HG03135 (cell line): ENCODE measurements around the gene YWHAE.
"Not testable (repeated sequence)": the region's sequence is repeated elsewhere in the genome, so short reads cannot be mapped to it uniquely, and the experiment has no call there.

ENCODE experiments used
- ATAC-seq: cut with Tn5 transposase; IDR thresholded peaks from one replicate; pipeline ENCODE4 v1.9.1; 2021; ENCODE audit warnings: mild to moderate bottlenecking, moderate library complexity; ENCODE audit not compliant: unreplicated experiment

Gene YWHAE

GRCh38 chr17:1413281-1413791 lies 13.3 kb upstream of the YWHAE start:
- ATAC-seq: no peak

- ATAC-seq: no peak
Observed at GRCh38 chr17:1412185-1413110, 12.4 kb upstream of the YWHAE start.

GRCh38 chr17:1402262-1402586 lies 2.2 kb upstream of the YWHAE start:
- no peak for ATAC-seq

GRCh38 chr17:1398931-1399678 lies 917 bp downstream of the YWHAE start:
- ATAC-seq: peak; percentile 12

- no peak for ATAC-seq
Observed at GRCh38 chr17:1398028-1398427, 2.0 kb downstream of the YWHAE start.

GRCh38 chr17:1395876-1396665 lies 4.0 kb downstream of the YWHAE start:
- ATAC-seq: not testable (repeated sequence)

GRCh38 chr17:1391577-1391976 lies 8.4 kb downstream of the YWHAE start:
- ATAC-seq: no peak

GRCh38 chr17:1390432-1391367 lies 9.3 kb downstream of the YWHAE start:
- ATAC-seq: no peak

GRCh38 chr17:1387490-1388227 lies 12.4 kb downstream of the YWHAE start:
- not testable (repeated sequence) for ATAC-seq

GRCh38 chr17:1386675-1387190 lies 13.3 kb downstream of the YWHAE start:
- not testable (repeated sequence) for ATAC-seq

GRCh38 chr17:1386265-1386664 lies 13.8 kb downstream of the YWHAE start:
- ATAC-seq: no peak

GRCh38 chr17:1385861-1386260 lies 14.2 kb downstream of the YWHAE start:
- no peak for ATAC-seq

GRCh38 chr17:1384905-1385435 lies 15.1 kb downstream of the YWHAE start:
- no peak for ATAC-seq

- no peak for ATAC-seq
Observed at GRCh38 chr17:1379930-1380313, 20.1 kb downstream of the YWHAE start.

GRCh38 chr17:1379208-1379929 lies 20.7 kb downstream of the YWHAE start:
- no peak for ATAC-seq

GRCh38 chr17:1378476-1378860 lies 21.6 kb downstream of the YWHAE start:
- ATAC-seq: not testable (repeated sequence)

GRCh38 chr17:1377334-1377733 lies 22.7 kb downstream of the YWHAE start:
- ATAC-seq: no peak

GRCh38 chr17:1376061-1376460 lies 24.0 kb downstream of the YWHAE start:
- no peak for ATAC-seq
